Measurements from ENCODE around the gene SNN.
A peak's percentile ranks its signal among the peaks of the same experiment; 100 is the strongest.

The SNN gene

DNA sequence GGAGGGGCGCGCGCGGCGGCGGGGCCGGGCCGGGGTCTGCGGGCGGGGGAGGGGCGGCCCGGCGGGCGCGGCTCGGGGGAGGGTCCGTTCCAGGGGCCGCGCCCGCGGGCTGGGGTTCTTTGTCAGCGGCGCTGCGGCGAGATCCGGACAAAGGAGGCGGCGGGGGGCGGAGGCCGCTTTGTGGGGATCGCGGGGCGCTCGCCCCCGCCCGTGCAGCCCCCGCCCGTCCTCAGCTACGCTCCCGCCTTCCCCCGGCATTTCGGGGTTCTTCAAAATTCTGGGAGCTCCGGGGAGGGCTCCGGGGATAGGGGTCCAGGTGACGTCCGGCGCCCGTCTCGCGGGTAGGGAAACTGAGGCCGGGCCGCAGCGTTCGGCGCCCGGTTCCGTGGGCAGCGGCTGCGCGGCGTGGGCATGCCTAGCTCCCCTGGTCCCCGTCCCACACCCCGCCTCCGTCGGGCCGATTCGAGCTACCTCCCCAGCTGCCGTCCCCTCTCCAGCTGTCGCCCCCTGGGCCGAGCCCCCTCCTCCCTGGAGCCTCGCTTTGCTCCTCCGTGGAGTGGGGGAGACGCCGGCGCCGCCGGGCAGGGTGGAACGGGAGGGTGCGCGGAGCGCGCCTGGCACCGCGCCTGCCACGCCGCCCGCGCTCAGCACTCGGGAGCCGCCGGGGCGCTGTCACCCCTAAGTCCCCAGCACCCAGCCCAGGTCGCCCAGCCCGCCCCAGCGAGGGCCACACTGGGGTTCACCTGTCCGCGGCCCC, 546 bp downstream of the SNN start:
- no peak for DNase-seq

DNA sequence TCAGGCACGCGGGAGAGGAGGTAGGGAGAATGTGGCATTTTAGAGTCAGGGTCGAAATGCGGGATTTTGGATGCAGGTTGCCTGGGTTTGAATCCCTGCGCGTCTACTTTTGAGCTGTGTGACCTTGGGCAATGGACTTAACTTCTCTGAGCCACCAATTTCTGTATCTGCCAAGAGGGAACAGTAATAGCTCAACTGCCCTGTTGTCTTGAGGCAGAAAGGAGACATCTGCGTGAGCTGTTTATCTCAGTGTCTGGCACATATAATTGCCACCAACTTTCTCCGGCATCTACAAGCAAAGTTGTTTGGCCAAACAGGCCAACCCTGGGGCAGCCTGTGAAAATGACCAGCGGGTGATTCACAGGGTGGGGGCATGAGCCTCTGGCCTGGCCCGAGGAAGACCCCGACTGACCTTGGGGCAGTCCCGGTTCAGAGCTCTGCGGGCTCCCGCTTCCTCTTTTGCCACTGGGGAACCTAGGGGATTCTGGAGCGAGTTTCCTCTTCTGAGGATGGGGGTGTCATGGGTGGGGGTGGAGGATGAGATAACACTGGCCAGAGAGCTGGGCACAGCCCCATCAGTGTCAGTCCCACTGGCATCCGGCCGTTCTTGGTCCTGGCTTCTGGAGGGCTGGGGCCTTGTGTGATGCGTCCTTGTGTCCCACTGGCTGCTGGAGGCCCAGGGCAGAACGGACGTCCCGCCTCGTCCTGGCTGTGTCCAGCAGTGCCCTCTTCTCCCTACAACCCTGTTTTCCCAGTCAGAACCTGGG, 1.3 kb downstream of the SNN start:
- DNase-seq, result no peak

DNA sequence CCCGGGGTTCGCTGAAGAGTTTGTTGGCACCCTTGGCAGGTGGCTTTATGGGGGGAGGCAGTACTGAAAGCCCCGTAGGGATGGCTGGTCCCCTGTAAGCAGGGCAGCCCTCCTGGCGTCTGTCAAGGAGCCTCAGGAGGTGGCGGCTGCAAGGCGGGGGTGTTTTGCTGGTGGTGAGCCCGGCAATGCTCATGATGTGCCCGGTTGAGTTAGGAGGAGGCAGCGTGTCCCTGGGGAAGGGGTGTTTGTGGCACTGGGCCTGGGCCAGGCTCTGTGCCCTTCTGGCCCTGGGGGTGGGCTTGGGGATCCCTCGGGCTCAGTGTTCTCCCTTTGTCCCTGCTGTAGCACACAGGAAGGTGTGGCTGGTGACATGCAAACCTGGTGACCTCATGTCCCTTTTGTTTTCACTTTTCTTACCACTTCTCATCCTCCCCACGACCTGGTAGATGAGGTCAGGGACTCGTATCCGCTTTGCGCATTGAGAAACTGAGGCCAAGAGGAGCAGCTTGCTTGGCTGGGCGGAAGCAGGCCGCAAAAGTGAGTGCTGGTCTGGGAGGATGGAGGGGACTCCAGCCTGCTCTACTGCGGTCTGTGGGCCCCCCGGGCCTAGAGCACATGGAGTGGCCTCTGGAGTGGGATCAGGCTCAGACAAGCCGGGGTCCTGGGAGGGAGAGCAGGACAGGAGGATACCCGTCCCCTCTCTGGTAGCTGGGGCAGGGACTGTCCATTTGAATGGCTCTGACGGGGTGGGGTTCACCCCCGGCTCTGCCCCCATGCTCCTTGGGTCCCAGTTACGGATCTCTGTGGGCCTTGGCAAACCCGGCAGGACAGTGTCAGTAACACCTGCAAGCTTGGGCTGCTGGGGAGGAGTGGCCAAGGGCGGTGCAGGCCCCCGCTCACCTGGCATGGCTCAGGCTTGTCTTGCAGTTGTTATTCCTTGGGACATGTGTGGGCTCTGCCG, 2.2 kb downstream of the SNN start:
- DNase-seq, result no peak

DNA sequence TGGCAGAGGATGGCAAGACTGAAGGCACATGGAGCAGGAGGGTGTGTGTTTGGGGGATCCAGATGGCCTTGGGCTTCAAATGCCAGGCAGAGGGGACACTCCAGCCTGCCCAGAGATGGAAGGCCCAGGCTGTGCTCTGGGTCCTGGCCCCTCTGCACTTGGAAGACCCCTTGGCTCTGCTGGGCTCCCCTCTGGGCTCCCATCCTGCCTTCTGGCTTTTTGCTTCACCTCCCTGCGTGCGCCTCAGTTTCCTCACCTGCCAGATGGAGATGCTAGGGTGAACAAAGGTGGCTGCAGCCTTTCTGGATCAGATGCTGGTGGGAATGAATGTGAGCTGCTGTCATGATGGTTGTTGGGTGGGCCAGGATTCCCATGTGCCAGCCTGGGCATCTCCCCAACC, 3.0 kb downstream of the SNN start:
- DNase-seq, result no peak

DNA sequence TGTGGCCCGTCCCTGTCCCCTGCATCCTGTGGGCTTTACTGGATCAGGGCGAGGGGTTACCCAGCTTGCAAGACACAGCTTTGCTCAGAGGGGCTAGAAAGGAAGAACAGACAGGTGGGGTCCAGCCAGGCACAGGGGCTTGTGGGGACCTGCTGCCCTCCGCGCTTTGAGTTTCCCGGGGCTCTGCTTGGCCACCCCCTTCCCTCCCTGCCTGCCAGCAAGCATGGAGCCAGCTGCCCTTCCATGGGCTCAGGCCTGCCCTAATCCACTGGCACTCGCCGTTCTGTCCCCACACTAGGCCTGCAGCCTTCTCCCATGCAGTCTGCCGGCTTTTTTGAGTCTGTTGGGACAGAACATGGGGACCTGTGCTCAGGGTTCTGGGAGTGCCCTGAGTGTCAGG, 3.4 kb downstream of the SNN start:
- no peak for DNase-seq

DNA sequence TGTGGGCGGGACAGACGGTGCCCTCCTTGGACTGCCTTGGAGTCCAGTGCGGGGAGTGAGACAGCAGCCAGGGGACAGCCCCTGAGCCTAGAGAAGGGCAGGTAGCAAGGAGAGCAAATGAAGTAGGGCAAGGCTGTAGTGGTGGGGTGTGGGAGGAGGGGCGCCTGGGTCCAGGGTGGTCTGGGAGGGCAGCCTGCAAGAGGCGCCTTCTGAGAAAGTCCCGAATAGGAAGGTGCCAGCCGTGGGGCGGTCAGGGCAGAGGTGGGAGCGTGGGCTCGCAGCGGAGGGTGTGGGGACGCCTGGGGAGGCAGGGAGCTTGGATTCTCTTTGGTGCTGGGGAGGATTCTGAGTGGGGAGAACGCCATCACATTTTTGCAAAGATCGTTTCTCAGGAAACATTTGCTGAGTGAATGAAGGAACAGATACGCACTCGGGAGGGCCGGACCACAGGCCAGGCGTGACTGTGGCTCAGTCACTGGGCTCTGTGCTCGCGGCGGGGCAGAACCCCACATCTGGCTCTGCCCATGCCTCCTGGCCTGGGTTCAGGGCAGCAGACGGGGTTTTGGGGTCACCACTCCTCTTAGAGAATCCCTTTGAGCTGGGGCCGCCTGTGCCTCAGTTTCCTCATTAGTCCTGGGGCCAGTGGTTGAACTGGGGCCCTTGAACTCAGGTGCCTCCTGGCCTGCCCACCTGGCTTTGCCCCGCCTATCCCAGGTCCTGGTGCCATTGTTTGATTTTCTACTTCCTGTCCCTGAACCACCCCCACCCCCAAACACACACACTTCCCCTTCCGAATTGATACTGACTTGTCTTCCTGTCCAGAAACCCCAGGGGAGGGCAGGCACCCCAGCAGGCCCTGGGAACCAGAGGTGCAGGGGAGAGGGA, 4.2 kb downstream of the SNN start:
- no peak for DNase-seq

DNA sequence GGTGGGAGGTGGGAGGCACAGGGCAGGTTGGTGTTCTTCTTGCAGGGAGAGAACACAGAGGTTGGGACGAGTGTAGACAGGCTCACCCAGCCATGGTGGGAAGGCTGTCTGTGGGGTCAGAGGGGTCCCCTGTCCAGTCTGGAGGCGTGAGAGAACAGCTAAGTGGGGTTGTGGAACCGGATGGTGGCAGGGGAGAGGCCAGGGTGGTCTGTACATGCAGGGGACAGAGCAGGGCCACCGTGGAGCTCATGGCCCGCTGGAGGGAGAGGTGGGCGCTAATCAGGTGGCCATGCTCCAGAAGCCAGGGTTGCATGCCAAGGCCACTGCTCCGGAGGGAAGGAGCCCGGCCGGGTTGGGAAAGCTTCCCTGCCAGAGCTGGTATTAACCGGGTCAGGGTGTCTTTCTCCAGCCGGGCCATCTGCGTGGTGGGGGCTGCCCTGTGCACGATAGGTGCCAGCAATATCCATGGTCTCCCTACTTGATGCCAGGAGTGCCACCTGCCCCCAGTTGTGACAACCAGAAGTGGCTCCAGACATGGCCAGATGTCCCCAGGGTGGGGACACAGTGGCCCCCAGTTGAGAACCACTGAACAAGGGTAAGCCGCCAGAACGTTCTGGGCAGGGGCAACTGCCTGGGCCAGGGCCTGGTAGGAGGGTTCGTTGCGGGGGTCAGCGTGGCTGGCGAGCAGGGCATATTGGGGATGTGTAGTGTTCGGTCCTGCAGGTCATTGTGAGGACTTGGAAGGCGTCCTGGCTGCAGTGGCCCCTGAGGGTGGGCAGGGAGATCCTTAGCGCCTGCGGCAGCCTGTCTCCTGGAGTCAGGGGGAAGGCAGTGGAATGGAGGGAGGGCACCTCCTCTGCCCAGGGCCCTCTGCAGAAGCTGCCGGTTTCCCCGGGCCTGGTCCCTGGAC, 5.1 kb downstream of the SNN start:
- DNase-seq, result no peak

DNA sequence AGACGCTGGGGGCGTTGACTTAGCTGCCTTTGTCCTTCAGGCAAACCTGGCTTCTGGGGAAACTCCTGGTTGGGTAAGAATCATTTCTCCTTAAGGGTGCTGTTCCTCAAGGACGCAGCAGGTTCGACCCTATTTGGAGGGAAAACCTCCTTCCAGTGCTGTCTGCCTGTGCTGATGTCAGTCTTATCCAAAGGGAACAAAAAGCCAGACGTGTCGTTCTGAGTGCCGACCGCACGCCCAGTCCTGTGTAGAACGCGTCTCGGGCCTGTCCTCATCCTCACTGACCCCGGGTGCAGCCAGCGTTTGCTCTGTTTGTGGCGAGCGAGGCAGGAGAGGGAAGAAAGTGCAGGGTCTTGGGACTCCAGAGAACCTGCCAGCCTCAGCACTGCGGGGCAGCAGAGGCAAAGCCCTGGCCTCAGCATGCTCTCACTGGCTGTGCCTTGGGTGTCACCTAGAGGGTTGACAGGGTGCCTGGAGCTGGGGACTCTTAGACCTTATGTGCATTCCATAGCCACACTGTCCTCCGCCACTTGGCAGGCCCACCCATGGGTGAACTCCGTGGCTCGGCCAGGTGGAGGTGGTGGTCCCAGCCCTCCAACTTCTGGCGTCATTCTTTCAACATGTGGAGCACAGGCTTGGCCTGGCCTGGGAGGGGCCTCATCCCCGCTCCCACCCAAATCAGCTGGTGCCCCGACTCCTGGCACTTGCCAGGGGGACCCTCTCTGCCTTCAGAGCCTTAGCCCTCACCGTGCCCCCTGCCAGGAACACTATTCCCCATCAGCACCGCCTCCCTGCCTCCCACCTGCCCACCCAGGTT, 6.0 kb downstream of the SNN start:
- no peak for DNase-seq

DNA sequence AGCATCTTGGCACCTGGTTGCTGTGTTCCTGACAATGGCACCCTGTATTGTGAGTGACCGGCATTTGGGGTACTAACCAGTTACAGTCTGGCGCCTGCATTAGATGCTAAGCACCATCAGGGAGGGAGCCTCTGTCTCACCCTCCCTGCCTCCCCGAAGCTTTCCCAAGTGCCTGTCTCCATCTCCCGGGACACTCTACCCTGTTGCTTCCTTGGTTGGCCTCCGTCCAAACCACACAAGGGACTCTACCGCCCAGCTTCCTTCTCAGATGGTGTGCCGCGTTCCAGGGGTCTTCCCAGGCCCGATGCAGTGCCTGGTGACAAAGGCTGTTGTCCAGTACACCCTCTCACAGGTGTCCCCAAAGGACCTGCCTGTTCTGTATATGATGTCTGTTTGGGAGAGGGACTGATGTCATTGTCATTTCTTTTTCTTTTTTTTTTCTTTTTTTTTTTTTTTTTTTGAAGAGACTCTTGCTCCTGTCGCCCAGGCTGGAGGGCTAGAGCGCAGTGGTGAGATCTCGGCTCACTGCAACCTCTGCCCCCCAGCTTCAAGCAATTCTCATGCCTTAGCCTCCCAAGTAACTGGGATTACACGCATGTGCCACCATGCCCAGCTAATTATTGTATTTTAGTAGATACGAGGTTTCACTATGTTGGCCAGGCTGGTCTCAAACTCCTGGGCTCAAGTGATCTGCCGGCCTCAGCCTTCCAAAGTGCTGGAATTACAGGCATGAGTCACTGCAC, 6.7 kb downstream of the SNN start:
- DNase-seq, result no peak

DNA sequence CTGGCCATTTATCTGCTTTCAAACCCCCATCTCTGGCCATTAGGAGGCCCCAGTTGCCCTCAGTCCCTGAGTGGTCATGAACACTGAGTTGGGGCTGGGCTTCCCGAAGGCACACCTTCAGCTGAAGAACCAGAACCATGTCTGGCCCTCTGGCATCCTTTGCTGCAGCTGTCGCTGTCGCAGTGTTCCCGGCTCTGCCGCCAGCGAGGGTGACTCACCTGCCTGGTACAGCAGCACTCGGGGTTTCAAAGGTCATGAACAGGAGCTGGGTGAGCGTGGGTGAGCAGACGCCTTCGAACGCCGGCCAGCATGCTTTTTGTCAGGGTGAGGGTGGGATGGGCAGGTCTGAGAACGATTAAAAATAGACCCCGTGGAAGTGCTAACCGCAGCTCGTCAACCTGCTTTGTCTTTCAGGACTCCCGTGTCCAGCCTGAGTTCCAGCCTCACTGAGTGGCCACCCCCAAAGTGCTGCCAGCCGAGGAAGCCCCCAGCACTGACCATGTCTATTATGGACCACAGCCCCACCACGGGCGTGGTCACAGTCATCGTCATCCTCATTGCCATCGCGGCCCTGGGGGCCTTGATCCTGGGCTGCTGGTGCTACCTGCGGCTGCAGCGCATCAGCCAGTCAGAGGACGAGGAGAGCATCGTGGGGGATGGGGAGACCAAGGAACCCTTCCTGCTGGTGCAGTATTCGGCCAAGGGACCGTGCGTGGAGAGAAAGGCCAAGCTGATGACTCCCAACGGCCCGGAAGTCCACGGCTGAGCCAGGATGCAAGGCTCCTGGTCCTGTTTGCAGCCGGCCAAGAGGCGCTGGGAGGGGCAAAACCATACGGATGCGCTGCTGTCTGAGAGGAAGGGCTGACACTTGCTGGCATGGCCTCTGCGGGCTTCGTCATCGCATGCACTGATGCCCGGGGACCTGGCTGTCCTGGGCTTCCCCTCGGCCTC, 7.6 kb downstream of the SNN start:
- DNase-seq, result no peak

DNA sequence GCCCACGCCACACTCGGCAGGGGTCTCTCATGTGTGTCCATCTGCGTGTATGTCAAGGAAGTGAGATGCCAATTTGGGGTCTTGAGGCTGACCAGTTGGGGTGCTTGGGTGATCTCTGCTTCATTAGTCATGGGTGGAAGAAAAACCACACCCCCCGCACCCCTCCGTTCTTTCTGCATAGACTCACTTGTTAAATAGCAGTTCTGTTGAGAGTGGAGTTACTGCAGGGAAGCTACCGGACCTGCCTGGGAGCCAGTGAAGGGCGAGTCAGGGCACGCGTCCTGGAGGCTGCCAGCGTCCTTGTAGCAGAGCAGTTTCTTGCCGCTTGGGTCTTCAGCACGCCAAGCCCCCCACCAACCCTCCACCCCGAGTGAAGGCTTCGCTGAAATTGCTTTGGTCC, 8.5 kb downstream of the SNN start:
- DNase-seq, result no peak

DNA sequence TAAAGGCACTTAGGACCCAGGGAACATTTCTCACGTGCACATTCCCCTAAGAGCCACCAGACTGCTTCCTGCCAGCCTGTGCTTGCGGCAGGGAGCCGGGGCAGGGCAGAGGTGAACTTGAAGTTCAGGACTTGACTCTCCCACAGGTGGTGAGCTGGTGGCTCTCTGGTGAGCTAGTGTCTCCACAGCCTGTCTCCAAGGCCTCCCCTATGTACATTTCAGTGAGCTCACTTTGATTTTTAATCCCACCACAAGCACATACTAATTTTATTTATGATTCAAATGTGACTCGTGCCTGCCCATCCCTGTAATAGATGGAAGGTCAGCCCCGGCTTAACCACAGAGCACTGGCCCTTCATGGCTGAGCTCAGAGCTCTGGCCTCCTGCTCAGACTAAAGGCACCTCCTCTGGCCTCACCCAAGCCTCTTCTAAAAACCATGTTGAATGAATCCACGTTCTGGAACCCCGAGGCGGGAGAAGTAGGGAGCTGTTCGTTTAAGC, 9.2 kb downstream of the SNN start:
- peak; percentile 71 for DNase-seq

DNA sequence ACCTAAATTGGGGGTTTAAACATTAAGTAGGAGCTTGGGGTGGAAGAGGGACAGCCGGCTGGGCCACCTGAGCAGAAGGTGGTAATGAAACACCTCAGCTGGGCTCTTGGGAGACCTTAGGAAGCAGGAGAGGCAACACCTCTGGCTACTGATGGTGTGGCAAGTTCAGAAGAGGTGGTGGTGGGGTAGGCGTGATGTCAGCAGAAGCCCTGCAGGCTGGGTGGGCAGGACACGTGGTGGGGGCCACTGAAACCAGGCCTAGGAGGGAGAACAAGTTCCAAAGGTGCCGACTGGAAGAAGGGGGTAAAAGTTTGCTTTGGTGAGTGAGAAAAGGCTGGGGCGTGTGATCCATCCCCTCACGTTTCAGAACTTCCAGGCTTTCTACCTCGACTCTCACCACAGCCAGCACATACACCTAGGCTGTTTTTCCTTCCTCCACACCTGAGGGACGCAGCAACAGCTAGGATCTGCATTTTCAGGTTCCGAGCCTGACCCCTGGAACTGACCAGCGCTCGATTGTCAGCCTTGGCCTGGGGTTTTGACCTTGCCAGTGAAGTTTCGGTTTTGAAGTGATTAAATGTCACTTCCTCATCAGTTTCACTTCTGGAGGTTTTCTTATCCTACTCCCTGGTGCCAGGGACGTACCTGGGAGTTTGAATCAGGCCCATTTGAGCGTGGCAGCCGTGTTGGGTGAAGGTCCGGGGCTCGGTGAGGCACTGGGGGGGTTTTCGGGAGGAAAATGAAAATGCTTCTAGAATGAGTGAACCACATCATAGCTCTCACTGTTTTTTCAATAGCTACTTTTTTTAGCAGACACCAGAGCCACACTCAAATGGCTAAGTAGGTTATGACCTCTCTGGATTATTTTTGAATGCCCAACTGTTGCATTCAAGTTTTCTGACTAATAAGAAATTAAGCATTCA, 10.0 kb downstream of the SNN start:
- DNase-seq, result no peak

DNA sequence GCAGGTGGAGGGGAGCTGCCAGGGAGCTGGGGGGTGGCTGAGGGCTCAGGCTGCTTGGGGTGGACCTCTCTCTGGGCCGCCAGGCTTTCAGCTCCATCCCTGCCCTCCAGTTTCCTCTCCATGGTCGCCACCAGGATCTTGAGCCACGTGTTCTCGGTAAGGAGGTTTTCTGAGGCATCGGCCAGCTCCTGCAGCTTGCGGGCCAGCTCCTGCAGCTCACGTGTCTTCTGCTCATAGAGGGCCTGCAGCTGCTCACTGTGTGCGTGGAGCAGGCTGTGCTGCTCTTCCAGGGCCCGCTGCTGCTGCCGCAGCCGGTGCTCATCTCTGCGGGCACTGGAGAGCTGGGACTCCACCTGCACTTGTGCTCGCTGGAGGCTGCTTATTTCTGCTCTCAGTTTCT, 11.0 kb downstream of the SNN start:
- no peak for DNase-seq

DNA sequence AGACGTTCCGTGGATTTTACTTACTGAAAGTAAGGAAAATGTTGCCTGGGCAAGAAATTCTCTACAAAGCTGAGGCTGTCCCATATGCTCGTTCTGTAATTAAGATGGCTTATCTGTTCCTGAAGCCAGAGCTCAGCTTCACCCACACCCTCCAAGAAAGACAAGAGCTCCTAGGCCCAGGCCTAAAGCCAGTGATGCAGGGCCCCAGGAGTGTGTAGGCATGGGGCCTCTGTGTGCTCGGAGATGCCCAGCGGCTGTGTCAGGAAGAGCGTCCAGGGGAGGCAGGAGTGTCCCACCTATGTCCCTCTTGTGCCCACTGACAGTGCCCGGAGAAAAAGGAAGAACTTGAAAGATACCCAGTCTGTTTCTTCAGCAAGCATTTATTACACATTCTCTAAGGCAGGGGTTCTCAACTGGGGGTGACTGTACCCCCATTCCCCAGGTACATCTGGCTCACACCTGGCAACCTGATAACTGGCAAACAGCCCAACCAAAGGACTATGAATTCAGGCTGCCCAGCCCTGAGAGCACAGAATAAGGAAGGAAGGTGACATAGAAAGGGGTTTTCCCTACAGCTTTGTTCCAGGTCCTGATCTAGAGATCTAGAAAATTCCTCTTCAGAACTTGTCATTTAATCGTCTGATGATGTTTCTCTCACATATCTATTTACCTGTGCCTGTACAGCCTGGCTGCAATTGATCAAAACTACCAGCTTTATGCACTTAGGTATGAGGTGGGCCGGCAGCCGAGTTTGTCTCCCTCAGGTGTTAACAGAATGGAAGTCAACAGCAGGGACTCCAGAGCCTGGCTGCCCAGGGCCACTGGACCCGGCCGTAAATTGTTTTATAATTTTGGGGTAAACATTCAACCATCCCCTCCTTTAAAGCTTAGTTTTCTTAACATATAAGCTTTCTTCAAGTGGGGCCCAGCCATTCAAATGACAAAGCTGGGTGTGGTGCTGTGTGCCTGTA, 12.0 kb downstream of the SNN start:
- DNase-seq, result no peak

DNA sequence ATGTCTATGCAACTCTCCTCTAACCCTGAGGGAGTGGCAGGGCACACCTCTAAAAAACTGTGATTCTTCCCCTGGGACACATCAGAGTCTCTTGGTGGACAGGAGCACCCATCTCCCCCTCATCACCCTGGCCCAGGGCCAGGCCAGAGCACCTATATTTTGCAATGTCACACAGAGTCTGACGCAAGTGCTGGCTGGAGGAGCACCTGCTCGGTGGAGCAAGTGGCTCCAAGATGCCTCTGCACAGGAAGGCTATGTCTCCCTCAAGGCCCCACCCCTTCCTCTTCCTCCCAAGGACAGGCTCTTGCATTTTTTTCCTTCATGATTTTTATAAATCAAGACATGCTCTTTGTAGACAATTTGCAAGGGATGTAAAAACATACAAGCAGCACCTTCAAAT, 13.3 kb downstream of the SNN start:
- no peak for DNase-seq

All from HCEC 1CT (cell line).